ENCODE results near the gene TUBB4B. TPM values are rescaled to one million over a fixed set of nuclear protein-coding genes. Genes with fewer than 3 reads are reported as not detected.

Gene TUBB4B
- total and polyA plus RNA-seq, 10 donors: 55.1 to 137 (median 103) TPM

DNA sequence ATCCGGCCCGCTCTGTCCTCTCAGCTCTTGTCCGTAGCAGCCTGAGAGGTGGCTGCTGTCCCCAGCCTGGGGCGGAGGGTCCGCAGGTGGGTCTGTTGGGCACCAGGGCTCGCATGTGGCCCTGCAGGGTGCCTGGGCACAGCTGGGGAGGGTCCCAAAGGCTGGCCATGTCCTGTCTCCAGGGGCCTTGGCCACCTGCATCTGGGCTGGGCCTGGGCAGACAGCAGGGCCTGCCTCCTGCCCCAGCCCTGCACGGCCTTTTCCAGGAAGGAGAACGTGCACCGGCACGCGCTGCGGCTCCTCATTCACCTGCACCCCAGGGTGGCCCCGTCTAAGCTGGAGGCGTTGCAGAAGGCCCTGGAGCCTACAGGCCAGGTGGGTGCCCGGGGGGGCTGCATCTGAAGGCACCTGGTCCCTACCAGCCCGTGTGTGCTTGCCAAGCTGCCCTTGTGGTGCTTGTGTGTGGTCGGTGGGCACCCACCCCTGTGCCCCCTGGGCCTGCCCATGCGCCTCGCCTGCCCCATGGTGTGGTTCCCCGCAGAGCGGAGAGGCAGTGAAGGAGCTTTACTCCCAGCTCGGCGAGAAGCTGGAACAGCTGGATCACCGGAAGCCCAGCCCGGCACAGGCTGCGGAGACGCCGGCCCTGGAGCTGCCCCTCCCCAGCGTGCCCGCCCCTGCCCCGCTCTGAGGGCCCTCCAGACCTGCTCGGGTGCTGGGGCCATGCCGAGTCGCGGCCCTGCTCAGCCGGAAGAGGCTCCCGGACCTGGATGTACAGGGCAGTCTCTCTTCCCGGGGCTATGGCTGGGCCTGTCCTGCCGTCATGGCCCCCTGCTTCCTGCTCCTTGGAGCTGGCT is 31.4 kb downstream of the TUBB4B start:
- H3K9me3 ChIP-seq: no peaks in the 10 kb centered on the region
- peaks cover 0 to 64% (median 26%) of the 10 kb centered on the region in 6 donors for H3K36me3 ChIP-seq
- intact Hi-C loops (cut with DNase I; ENCODE audit: low total_unique reads): no loop called here
- no peak overlapping the region for H3K4me3 ChIP-seq
- 89 to 94% (median 93%) methylated on average over 3 to 39 of the region's 39 CpGs for WGBS, 5 donors
- DNase-seq: peak; percentile 73
- H3K27ac ChIP-seq: no peak overlapping the region
- TF ChIP-seq, protein P1, sequence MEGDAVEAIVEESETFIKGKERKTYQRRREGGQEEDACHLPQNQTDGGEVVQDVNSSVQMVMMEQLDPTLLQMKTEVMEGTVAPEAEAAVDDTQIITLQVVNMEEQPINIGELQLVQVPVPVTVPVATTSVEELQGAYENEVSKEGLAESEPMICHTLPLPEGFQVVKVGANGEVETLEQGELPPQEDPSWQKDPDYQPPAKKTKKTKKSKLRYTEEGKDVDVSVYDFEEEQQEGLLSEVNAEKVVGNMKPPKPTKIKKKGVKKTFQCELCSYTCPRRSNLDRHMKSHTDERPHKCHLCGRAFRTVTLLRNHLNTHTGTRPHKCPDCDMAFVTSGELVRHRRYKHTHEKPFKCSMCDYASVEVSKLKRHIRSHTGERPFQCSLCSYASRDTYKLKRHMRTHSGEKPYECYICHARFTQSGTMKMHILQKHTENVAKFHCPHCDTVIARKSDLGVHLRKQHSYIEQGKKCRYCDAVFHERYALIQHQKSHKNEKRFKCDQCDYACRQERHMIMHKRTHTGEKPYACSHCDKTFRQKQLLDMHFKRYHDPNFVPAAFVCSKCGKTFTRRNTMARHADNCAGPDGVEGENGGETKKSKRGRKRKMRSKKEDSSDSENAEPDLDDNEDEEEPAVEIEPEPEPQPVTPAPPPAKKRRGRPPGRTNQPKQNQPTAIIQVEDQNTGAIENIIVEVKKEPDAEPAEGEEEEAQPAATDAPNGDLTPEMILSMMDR (IDR thresholded peaks at IDR 0.05 in 8 of 11, conservative IDR thresholded peaks at IDR 0.05 in 3 of 11): no peak
- TF ChIP-seq POLR2AphosphoS5 (IDR thresholded peaks at IDR 0.05) (peak in 1 of 3 donors; percentile 28), POLR2A (IDR thresholded peaks at IDR 0.05) (no peak)
- H3K27me3 ChIP-seq (replicated peaks in 1 of 7): no peaks in the 10 kb centered on the region
- H3K4me1 ChIP-seq: peaks cover 21 to 91% (median 62%) of the 10 kb centered on the region in 6 donors

DNA sequence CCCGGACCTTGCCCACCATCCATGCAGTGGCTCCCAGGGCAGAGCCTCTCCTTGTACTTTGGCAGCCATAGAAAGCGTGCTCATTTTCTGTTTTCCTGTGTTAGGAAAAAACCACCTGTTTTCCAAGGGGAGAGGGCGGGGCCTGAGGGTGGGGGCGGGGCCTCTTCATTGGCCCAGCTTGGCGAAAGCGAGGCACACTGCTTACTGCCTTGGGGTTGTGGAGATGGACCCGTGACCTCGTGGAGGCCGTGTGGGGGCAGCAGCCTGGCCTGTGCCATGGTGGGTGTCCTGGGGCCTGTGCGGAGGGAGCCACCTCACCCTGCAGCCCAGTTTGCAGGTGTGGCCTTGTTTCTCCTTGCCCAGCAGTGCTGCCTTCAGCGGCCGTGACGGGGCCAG is 32.0 kb downstream of the TUBB4B start:
- no peak overlapping the region for H3K27ac ChIP-seq
- H3K27me3 ChIP-seq (replicated peaks in 1 of 7): no peaks in the 10 kb centered on the region
- H3K4me3 ChIP-seq: no peak overlapping the region
- peaks cover 21 to 91% (median 60%) of the 10 kb centered on the region in 6 donors for H3K4me1 ChIP-seq
- 88 to 96% (median 92%) methylated on average over 10 to 13 of the region's 13 CpGs for WGBS, 5 donors
- H3K9me3 ChIP-seq: no peaks in the 10 kb centered on the region
- no peak for DNase-seq
- H3K36me3 ChIP-seq: peaks cover 0 to 58% (median 23%) of the 10 kb centered on the region in 6 donors
- TF ChIP-seq POLR2AphosphoS5 (IDR thresholded peaks at IDR 0.05) (no peak), POLR2A (IDR thresholded peaks at IDR 0.05) (no peak)
- TF ChIP-seq, protein P1 (IDR thresholded peaks at IDR 0.05 in 8 of 11, conservative IDR thresholded peaks at IDR 0.05 in 3 of 11): no peak
- intact Hi-C loops (cut with DNase I; ENCODE audit: low total_unique reads): no loop called here

DNA sequence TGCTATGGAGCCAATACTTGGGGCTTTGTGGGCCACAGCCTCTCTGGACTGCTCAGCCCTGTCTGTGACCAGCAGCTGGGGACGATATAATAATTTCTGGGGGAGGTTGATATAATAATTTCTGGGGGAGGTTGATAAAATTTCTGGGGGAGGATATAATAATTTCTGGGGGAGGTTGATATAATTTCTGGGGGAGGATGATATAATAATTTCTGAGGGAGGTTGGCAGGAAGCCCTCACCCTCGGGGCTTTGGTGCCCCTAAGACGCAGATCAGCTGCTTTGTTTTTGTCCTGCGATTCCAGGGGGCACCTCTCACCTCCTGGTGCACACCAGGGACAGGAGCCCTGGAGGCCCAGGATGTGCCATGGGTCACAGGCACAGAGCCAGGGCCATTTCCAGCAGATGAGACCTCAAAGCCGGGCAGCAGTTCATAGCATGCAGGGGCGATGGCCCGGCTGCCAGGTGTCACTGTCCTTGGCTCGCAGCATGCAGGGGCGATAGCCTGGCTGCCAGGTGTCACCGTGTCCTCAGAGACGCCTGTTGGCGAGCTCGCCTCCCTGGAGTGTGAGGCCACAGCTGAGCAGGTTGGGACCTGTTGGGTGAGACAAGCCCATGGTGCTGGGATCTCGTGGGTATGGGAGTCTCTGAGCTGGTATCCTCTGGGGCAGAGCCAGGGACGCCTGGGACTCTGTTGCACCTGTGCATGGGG is 32.7 kb downstream of the TUBB4B start:
- no peak overlapping the region for H3K27ac ChIP-seq
- H3K9me3 ChIP-seq: no peaks in the 10 kb centered on the region
- no peaks in the 10 kb centered on the region for H3K27me3 ChIP-seq (replicated peaks in 1 of 7)
- intact Hi-C loops (cut with DNase I; ENCODE audit: low total_unique reads): no loop called here
- peaks cover 0 to 54% (median 24%) of the 10 kb centered on the region in 6 donors for H3K36me3 ChIP-seq
- TF ChIP-seq POLR2AphosphoS5 (IDR thresholded peaks at IDR 0.05) (no peak), POLR2A (IDR thresholded peaks at IDR 0.05) (no peak)
- TF ChIP-seq, protein P1 (IDR thresholded peaks at IDR 0.05 in 8 of 11, conservative IDR thresholded peaks at IDR 0.05 in 3 of 11): no peak
- peaks cover 20 to 91% (median 60%) of the 10 kb centered on the region in 6 donors for H3K4me1 ChIP-seq
- no peak overlapping the region for H3K4me3 ChIP-seq
- 64 to 91% (median 83%) methylated on average over 6 to 15 of the region's 15 CpGs for WGBS, 5 donors
- DNase-seq: peak; percentile 70

- 79 to 90% (median 88%) methylated on average over 10 of the region's 10 CpGs for WGBS, 5 donors
- peaks cover 8 to 92% (median 60%) of the 10 kb centered on the region in 6 donors for H3K4me1 ChIP-seq
- H3K9me3 ChIP-seq: no peaks in the 10 kb centered on the region
- H3K36me3 ChIP-seq: peaks cover 0 to 54% (median 37%) of the 10 kb centered on the region in 6 donors
- DNase-seq: peak; percentile 64
- intact Hi-C loops (cut with DNase I; ENCODE audit: low total_unique reads): no loop called here
- TF ChIP-seq POLR2A (IDR thresholded peaks at IDR 0.05): no peak
- TF ChIP-seq, protein P1 (IDR thresholded peaks at IDR 0.05 in 8 of 11, conservative IDR thresholded peaks at IDR 0.05 in 3 of 11): no peak
- no peak for TF ChIP-seq POLR2AphosphoS5 (IDR thresholded peaks at IDR 0.05)
- H3K27me3 ChIP-seq (replicated peaks in 1 of 7): no peaks in the 10 kb centered on the region
- no peak overlapping the region for H3K4me3 ChIP-seq
- peak overlapping the region in 3 of 8 donors; percentile 92 to 95 (median 94) for H3K27ac ChIP-seq
Observed at GRCh38 chr9:137275203-137275587, 34.1 kb downstream of the TUBB4B start.
